IgD-negative memory B cell (primary cell): Measurements from ENCODE around the gene SLC35F3. TPM values are rescaled to one million over a fixed set of nuclear protein-coding genes. Genes with fewer than 3 reads are reported as not detected.

Experiments
- H3K27ac Mint-ChIP-seq, 3 donors: one replicate each; pipeline ENCODE4 v1.8.0; 2020 to 2022; ENCODE audit warnings: mild to moderate bottlenecking in 3 of 3, mixed read lengths in 3 of 3, moderate library complexity in 1 of 3
- H3K27me3 Mint-ChIP-seq: one replicate; pipeline ENCODE4 v1.8.0; 2021; ENCODE audit warnings: mixed read lengths
- H3K36me3 Mint-ChIP-seq: one replicate; pipeline ENCODE4 v1.8.0; 2020; ENCODE audit warnings: mild to moderate bottlenecking, mixed read lengths
- H3K4me1 Mint-ChIP-seq, 3 donors: one replicate each; pipeline ENCODE4 v1.8.0; 2020 to 2022; ENCODE audit warnings: mixed read lengths in 3 of 3, mild to moderate bottlenecking in 1 of 3
- H3K4me3 Mint-ChIP-seq, 4 donors: one replicate each; pipeline ENCODE4 v1.8.0; 2020 to 2022; ENCODE audit warnings: mild to moderate bottlenecking in 4 of 4, mixed read lengths in 4 of 4, moderate library complexity in 3 of 4
- H3K9me3 Mint-ChIP-seq, 3 donors: one replicate each; pipeline ENCODE4 v1.8.0; 2020 to 2021; ENCODE audit warnings: mixed read lengths in 3 of 3, mild to moderate bottlenecking in 1 of 3
- polyA plus RNA-seq: library from polyadenylated mRNA; unstranded; fragments of 300-500 nt; fragmentation: Illumina TruSeq; gene quantifications from one replicate; pipeline ENCODE4 v1.2.3, GENCODE V29; 2021

Gene SLC35F3
- polyA plus RNA-seq, 1 donor from 2014 or later: not detected

DNA sequence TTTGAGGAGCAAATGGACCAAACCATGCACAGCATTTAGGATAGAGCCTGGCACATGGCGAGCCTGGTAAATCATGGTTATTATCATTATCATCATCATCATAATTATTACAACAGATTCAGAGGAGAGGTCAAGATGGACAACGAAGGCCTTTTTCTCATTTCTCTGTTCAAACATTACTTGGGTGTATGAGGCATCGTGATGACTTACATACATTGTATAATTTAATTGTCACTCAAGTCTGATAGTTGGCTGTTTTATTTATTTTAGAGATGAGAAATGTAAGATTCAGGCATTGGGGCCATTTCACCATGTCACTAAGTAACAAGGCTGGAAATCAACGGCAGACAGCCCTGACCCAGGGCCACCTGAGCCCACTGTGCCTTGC, 68.1 kb downstream of the SLC35F3 start:
- no peak overlapping the region for H3K4me3 Mint-ChIP-seq
- H3K9me3 Mint-ChIP-seq: no peaks in the 10 kb centered on the region
- H3K27ac Mint-ChIP-seq: no peak overlapping the region
- peaks cover 3% of the 10 kb centered on the region for H3K27me3 Mint-ChIP-seq
- H3K4me1 Mint-ChIP-seq: no peaks in the 10 kb centered on the region
- H3K36me3 Mint-ChIP-seq: no peaks in the 10 kb centered on the region

DNA sequence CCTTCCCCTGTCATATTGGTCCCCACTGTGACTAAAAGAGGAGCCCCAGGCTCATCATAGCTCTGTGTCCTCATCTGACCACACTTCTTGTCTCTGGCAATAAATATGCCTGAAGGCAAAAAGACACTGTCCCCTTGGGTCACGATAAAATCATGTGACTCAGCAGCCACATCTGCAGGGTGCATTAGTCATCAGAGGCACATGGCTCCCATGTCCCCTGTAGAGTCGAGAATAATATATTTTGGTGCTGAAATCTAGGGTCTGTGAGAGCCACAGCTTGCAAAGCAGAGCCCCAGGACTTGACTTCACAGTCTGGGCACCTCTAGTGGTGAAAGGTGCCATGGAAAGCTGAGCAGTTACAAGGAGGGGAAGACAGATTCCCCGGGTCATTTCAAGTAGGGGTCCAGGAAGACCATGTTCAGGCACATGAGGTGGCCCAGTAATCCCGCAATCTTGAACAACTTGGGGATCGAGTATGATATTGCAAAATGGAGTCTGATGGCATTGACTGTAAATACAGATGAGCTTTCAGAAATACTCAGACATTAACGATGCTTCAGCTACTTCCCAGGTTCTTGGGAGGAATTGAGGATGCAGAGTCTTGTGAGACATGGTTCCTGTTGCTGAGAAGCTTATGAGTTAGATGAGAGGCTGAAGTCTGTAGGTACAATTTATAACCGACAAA, 68.6 kb downstream of the SLC35F3 start:
- H3K27ac Mint-ChIP-seq: no peak overlapping the region

DNA sequence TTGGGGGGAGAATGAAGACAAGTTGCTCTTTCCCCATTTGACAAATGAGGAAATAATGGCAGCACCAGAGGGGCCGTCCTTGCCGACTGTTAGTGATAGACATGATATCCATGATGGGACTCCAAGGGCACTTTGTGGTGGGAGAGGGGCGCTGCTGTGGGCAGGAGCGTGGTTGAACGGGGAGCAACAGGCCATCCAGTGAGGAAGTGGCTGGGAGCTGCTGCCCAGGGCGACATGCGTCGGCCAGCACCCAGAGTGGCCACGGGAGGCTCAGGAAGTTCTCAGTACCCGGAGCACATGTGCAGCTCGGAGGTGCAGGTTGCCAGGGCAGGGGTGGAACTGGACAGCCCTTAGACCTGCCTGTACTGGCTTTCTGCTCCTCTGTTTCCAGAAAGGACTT, 71.0 kb downstream of the SLC35F3 start:
- no peaks in the 10 kb centered on the region for H3K36me3 Mint-ChIP-seq
- H3K27me3 Mint-ChIP-seq: no peaks in the 10 kb centered on the region
- no peaks in the 10 kb centered on the region for H3K4me1 Mint-ChIP-seq

More for the DNA sequence above, 68.6 kb downstream of the SLC35F3 start:
- no peaks in the 10 kb centered on the region for H3K4me1 Mint-ChIP-seq
- no peak overlapping the region for H3K4me3 Mint-ChIP-seq
- H3K36me3 Mint-ChIP-seq: no peaks in the 10 kb centered on the region
- H3K27me3 Mint-ChIP-seq: peaks cover 3% of the 10 kb centered on the region
- no peaks in the 10 kb centered on the region for H3K9me3 Mint-ChIP-seq

DNA sequence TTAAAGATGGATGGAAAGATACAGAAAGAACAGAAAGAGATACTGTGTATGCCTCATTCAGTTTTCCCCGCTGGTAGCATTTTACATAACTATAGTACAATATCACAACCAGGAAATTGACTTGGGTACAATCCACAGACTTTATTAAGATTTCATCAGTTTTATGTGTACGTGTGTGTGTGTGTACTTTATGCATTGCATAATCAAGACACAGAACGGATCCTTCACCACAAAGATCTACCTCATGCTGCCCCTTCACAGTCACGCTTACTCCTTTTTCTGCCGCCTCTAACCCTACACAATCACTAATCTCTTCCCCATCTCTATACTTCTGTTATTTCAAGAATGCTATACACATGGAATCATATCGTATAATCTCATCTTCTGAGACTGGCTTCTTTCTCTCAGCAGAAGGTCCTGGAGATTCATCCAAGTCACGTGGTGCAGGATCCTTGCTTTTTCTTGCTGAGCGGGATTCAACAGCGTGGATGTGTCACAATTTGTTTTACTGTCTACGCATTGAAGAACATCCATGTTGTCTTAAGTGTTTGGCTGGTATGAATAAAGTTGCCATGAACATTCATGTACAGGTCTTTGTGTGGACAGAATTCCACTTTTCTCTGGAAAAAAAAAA, 76.7 kb downstream of the SLC35F3 start:
- H3K4me3 Mint-ChIP-seq: no peak overlapping the region
- no peaks in the 10 kb centered on the region for H3K4me1 Mint-ChIP-seq
- no peaks in the 10 kb centered on the region for H3K36me3 Mint-ChIP-seq
- H3K9me3 Mint-ChIP-seq: peaks cover 0 to 6% (median 0%) of the 10 kb centered on the region in 3 donors
- H3K27ac Mint-ChIP-seq: no peak overlapping the region
- H3K27me3 Mint-ChIP-seq: no peaks in the 10 kb centered on the region

More for the DNA sequence above, 71.0 kb downstream of the SLC35F3 start:
- peaks cover 0 to 2% (median 0%) of the 10 kb centered on the region in 3 donors for H3K9me3 Mint-ChIP-seq
- no peak overlapping the region for H3K4me3 Mint-ChIP-seq
- H3K27ac Mint-ChIP-seq: no peak overlapping the region

DNA sequence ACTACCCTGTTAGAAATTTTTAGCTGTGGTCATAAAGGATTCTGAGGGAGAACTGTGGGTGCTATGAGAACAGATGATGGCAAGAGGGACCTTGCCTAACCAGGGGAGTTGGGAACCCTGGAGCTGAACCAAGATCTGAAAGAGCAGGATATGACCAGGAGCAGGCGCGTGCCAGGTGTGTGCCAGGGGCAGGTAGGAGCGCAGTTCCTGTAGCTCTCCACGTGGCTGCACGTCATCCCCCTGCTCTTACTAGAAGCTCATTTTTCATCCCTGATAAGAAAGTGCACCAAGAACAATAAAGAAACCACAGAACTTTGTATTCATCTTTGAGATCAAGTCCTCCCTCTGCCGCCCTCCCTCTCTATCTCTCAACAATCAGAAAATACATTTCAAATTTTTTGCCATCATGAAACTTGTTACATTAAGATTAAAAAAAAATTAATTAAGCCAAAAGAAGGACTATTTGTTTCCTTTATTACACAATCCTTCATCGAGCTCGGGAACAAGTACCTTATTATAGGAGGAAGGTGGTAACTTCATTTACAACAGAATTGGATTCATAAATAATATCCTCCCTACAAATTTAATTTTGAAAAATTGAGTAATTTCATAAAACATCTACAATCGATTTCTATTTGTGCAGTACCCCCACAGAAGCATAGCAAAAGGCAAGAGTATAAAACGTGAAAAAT, 78.5 kb downstream of the SLC35F3 start:
- Mint-ChIP-seq H3K27ac (no peak overlapping the region), H3K36me3 (no peaks in the 10 kb centered on the region), H3K9me3 (peaks cover 0 to 6% (median 0%) of the 10 kb centered on the region in 3 donors), H3K4me1 (no peaks in the 10 kb centered on the region), H3K27me3 (peaks cover 5% of the 10 kb centered on the region), H3K4me3 (no peak overlapping the region)

DNA sequence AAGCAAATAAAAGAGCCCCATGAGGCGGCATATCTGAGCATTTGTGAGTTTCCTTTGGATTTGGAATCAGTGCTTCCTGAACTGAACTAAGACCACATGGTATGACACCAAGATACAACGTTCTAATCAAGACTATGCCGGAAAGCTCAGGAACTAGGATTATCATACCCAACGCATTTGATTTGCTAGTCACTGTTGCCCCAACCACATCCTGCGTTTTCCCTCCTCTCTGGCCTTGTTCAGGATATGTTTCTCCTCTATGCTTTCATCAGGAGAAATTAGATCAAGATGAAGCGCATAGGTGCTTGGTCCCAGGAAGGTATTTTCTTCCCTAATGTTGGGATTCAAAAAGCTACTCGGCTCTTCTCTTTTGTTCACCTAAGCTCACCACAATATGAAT, 79.3 kb downstream of the SLC35F3 start:
- no peak overlapping the region for H3K27ac Mint-ChIP-seq
- no peak overlapping the region for H3K4me3 Mint-ChIP-seq
- no peaks in the 10 kb centered on the region for H3K36me3 Mint-ChIP-seq
- H3K4me1 Mint-ChIP-seq: no peaks in the 10 kb centered on the region
- H3K27me3 Mint-ChIP-seq: peaks cover 5% of the 10 kb centered on the region
- peaks cover 0 to 4% (median 0%) of the 10 kb centered on the region in 3 donors for H3K9me3 Mint-ChIP-seq

DNA sequence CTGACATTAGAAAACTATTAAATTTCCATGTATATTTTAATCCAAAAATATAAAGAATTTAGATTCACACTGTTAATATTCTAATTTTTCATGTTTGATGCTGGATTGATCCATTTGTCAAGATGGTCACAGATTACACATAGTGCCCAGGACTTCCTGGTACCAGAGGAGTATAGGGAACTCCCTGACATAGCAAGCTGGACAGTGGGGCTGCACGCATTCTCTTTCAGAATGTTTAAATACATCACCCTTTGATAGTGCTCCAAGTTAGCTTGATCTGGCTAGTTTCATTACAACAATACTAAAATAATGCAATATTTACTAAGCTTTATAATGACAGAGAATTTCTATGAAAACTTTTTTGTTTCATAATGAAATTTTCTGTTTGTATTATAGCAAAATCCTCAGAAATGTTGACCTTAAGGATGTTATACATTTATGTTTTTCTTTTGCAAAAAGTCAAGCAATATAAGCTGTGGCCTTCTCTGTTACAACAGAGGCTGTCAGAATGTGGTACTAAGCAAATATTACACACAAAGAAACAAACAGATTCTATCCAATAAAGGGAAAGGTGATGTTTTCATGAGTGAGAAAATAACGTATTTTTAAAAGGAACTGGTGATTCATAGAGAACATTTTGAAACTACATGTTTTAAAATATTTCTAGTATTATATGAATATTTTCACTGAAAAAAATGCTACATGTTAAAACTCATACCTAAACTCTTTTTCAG, 84.7 kb downstream of the SLC35F3 start:
- Mint-ChIP-seq H3K4me1 (no peaks in the 10 kb centered on the region), H3K27ac (no peak overlapping the region), H3K4me3 (no peak overlapping the region), H3K27me3 (peaks cover 8% of the 10 kb centered on the region), H3K36me3 (no peaks in the 10 kb centered on the region), H3K9me3 (peaks cover 0 to 4% (median 0%) of the 10 kb centered on the region in 3 donors)

DNA sequence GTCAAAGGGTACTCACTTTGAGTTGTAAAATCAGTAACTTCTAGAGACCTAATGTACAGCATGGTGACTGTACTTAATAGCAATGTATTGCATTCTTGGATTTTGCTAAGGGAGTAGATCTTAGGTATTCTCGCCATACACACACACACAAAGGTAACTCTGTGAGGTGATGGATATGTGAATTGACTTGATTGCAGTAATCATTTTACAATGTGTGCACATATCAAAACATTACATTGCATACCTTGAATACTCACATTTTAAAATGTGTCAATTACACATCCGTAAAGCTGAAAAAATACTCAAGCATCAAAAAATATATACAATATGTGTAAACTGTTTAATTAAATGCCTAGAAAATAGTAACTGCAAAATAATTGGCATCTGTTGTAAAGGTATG, 86.0 kb downstream of the SLC35F3 start:
- no peaks in the 10 kb centered on the region for H3K9me3 Mint-ChIP-seq
- no peak overlapping the region for H3K27ac Mint-ChIP-seq
- no peaks in the 10 kb centered on the region for H3K4me1 Mint-ChIP-seq
- H3K36me3 Mint-ChIP-seq: no peaks in the 10 kb centered on the region
- H3K27me3 Mint-ChIP-seq: peaks cover 8% of the 10 kb centered on the region
- H3K4me3 Mint-ChIP-seq: no peak overlapping the region

DNA sequence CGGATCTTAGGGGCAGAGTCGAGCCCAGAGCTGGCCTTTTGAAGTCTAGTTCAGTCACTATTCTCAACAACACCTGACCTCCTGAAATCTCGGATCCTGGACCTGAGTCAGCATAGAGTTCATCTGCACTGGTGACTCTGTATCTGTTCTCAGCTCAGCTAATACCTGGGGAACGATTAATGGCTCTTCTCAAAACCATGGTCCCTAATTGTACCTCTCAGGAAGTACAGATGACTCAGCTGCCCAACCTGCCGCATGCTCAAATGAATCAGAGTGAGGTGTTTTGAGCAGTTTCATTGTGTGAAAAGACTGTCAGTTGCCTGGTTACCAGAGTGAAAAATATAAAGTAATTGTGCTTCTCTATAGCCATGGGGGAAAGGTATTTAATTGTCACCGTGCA, 89.2 kb downstream of the SLC35F3 start:
- Mint-ChIP-seq H3K4me3 (no peak overlapping the region), H3K9me3 (no peaks in the 10 kb centered on the region)

DNA sequence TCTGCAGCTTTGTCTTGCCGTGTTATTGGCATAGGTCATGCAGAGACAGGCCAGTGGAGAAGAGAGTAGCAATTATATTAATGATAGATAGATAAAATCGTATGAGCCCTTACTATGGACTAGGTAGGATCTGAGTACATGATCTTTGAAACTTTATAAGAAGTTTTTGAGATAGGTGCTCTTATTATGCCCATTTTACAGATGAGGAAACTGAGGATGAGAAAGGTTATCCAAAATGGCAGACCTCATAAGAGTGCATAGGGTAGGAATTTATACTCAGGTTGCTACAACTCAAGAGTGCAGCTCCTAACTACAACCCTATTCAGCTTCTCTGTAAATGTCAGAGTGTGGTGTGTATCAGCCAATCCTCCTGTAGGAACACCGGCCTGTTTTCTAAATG, 89.6 kb downstream of the SLC35F3 start:
- Mint-ChIP-seq H3K27ac (no peak overlapping the region), H3K4me1 (no peaks in the 10 kb centered on the region), H3K9me3 (no peaks in the 10 kb centered on the region), H3K4me3 (no peak overlapping the region), H3K36me3 (no peaks in the 10 kb centered on the region), H3K27me3 (peaks cover 5% of the 10 kb centered on the region)

More for the DNA sequence above, 89.2 kb downstream of the SLC35F3 start:
- no peaks in the 10 kb centered on the region for H3K36me3 Mint-ChIP-seq
- H3K27ac Mint-ChIP-seq: no peak overlapping the region
- peaks cover 5% of the 10 kb centered on the region for H3K27me3 Mint-ChIP-seq
- H3K4me1 Mint-ChIP-seq: no peaks in the 10 kb centered on the region

DNA sequence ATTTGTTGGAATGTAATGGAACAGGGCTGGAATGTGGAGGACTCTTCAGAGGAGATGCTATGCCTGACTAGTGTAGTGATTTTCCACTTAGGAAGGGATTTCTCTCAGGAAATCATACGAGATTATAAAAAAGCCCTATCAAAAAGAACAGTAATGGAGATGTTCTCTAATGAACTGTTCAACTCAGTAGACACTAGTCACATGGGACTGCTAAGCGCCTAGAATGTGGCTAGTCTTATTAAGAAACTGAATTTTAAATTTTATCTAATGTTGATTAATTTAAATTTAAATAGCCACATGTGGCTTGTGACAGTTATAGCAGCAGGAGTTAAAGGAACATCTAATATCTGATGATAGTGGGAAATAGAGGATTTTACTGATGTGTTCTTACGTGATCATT, 94.0 kb downstream of the SLC35F3 start:
- Mint-ChIP-seq H3K36me3 (no peaks in the 10 kb centered on the region), H3K4me3 (no peak overlapping the region), H3K27ac (no peak overlapping the region), H3K27me3 (peaks cover 2% of the 10 kb centered on the region), H3K9me3 (no peaks in the 10 kb centered on the region), H3K4me1 (no peaks in the 10 kb centered on the region)

DNA sequence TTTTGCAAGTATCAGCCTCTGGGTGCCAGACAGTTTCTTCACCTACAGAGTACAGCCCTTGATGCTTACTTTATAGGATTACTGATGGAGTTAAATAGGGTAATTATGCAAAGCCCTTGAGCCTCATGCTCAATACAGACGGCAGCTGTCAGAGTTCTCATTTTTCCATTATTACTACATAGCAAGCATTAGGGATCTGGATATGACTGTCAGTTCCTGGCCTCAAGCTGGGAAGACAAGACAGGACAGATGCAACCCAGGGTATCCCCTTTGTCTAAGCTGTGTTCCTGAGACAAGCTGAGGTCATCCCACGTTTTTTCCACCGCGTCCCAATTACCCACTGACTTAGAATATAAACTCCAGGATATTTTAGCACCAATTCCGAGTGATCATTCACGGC, 94.4 kb downstream of the SLC35F3 start:
- Mint-ChIP-seq H3K4me3 (no peak overlapping the region), H3K9me3 (no peaks in the 10 kb centered on the region), H3K36me3 (no peaks in the 10 kb centered on the region), H3K27me3 (peaks cover 2% of the 10 kb centered on the region), H3K27ac (no peak overlapping the region), H3K4me1 (no peaks in the 10 kb centered on the region)

DNA sequence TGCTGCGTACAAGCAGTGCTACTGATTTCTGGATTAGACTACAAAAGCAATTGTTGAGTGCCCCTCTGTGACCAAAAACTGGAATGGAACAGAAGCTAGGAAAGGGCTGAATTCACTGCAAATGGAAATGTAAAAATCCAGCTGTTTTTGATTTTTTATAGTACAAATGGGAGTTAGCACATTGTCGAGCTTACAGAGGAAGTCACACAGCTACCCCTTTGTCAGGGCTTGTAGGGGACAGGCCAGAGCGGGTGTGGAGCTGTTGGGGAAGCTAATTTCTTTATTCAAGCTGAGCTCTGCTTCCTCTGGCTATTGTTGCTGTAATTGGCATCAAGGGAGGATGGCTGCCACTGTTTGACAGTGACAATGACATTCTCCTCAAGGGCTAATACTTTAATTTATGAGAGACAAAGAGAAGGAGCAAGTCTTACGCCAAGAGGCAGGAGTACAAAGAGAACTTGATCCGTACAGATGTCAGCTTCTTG, 96.1 kb downstream of the SLC35F3 start:
- Mint-ChIP-seq H3K36me3 (no peaks in the 10 kb centered on the region), H3K4me3 (no peak overlapping the region), H3K27ac (no peak overlapping the region), H3K27me3 (peaks cover 6% of the 10 kb centered on the region), H3K4me1 (no peaks in the 10 kb centered on the region), H3K9me3 (no peaks in the 10 kb centered on the region)

DNA sequence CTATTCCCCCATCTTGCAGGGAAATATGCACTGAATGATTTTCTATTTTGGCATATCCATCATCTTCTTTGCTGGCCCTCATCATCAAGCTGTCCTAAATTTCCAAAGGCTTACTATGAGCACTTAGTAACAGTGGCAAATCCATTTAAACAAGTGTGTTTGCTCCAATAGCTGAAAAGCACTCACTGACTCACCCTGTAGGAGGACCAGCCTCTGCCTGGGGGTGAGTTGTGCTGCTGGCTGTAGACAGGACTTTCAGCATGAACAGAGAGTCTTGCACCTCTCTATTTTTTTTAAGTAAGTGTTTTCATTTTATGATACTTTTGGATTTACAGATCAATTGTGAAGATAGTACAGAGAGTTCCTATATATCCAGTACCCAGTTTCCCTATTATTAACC, 97.3 kb downstream of the SLC35F3 start:
- H3K4me1 Mint-ChIP-seq: no peaks in the 10 kb centered on the region
- H3K27me3 Mint-ChIP-seq: peaks cover 5% of the 10 kb centered on the region
- H3K9me3 Mint-ChIP-seq: no peaks in the 10 kb centered on the region
- no peaks in the 10 kb centered on the region for H3K36me3 Mint-ChIP-seq
- no peak overlapping the region for H3K4me3 Mint-ChIP-seq
- no peak overlapping the region for H3K27ac Mint-ChIP-seq

DNA sequence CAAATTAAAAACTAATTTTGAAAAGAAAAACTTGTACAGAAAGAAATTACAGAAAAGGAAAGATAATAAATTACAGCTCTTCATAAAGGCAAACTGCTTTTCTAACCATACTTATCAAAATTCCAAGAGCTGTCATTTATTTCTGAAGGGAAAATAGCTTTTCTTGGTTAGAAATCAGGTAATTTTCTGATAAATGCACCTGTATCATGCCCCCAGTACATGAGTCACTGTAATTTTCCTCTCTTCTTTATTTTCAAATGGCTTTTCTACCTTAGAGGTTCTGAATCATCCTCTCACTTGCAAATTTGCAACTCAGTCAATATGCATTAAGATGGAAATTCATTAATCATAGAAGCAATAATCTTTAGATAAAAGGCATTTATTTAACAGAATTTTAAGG, 100.1 kb downstream of the SLC35F3 start:
- no peak overlapping the region for H3K4me3 Mint-ChIP-seq
- H3K27me3 Mint-ChIP-seq: peaks cover 5% of the 10 kb centered on the region

More for the DNA sequence above, 100.1 kb downstream of the SLC35F3 start:
- Mint-ChIP-seq H3K4me1 (no peaks in the 10 kb centered on the region), H3K27ac (no peak overlapping the region), H3K36me3 (no peaks in the 10 kb centered on the region), H3K9me3 (peaks cover 0 to 2% (median 0%) of the 10 kb centered on the region in 3 donors)
